ENCODE results near the gene IL11RA. TPM values are rescaled to one million over a fixed set of nuclear protein-coding genes. Genes with fewer than 3 reads are reported as not detected.

IL11RA gene
- total RNA-seq, 1 experiment from 2014 or later = 12.4 TPM

Other genes with a start within 250 kb of the IL11RA start
- gene FAM219A, start 193.6 kb upstream of the IL11RA start, total RNA-seq (2014; rRNA removed; shearing (Covaris generic)) = 13.6 and 17.9 TPM in 2 replicates
- 0.04 and 0.27 TPM in 2 replicates for gene DNAI1, start 193.4 kb upstream of the IL11RA start, total RNA-seq (2014; rRNA removed; shearing (Covaris generic))
- 1.9 and 2.3 TPM in 2 replicates for gene ENHO, start 129.2 kb upstream of the IL11RA start, total RNA-seq (2014; rRNA removed; shearing (Covaris generic))
- 0.15 and 0.55 TPM in 2 replicates for gene CNTFR, start 62.5 kb upstream of the IL11RA start, total RNA-seq (2014; rRNA removed; shearing (Covaris generic))
- gene RPP25L, start 40.1 kb upstream of the IL11RA start, total RNA-seq (2014; rRNA removed; shearing (Covaris generic)) = 52.8 and 59.3 TPM in 2 replicates
- 153 and 168 TPM in 2 replicates for gene DCTN3, start 31.7 kb upstream of the IL11RA start, total RNA-seq (2014; rRNA removed; shearing (Covaris generic))
- 0.21 TPM in 1 of 2 replicates, not detected in the other for gene ARID3C, start 23.1 kb upstream of the IL11RA start, total RNA-seq (2014; rRNA removed; shearing (Covaris generic))
- 80.2 and 127 TPM in 2 replicates for gene SIGMAR1, start 14.4 kb upstream of the IL11RA start, total RNA-seq (2014; rRNA removed; shearing (Covaris generic))
- 14.9 and 25.8 TPM in 2 replicates for gene GALT, start 5.5 kb upstream of the IL11RA start, total RNA-seq (2014; rRNA removed; shearing (Covaris generic))
- gene CCL27, start 10.5 kb downstream of the IL11RA start, total RNA-seq (2014; rRNA removed; shearing (Covaris generic)) = not detected in 2 replicates
- gene CCL19, start 39.1 kb downstream of the IL11RA start, total RNA-seq (2014; rRNA removed; shearing (Covaris generic)) = not detected in 2 replicates
- gene CCL21, start 58.0 kb downstream of the IL11RA start, total RNA-seq (2014; rRNA removed; shearing (Covaris generic)) = not detected in 2 replicates